Measurements from ENCODE around the gene ONECUT3. TPM values are rescaled to one million over a fixed set of nuclear protein-coding genes. Genes with fewer than 3 reads are reported as not detected.

The ONECUT3 gene
- total and polyA plus RNA-seq, 10 of the 15 experiments (the other 5 are each of a cell fraction or from before 2014, with no cell fraction given): not detected

GRCh38 chr19:1719519-1719918, 33.8 kb upstream of the ONECUT3 start (continued):
- TF ChIP-seq POLR2AphosphoS5 (IDR thresholded peaks at IDR 0.05; ENCODE audit: low read length) (no peak), JUND (IDR thresholded peaks at IDR 0.05; ENCODE audit: low read depth, low read length) (no peak), SMAD1 (IDR thresholded peaks at IDR 0.05; ENCODE audit: low read depth, partially characterized antibody) (no peak), USF2 (IDR thresholded peaks at IDR 0.05; ENCODE audit: borderline replicate concordance, low read depth, low read length) (no peak), MTA3 (IDR thresholded peaks at IDR 0.05; ENCODE audit: borderline replicate concordance, low read length) (no peak), TCF7 (IDR thresholded peaks at IDR 0.05; ENCODE audit: borderline replicate concordance) (no peak), IKZF2 (IDR thresholded peaks at IDR 0.05) (no peak)

GRCh38 chr19:1720237-1720636, 33.1 kb upstream of the ONECUT3 start:
- intact Hi-C loops (cut with micrococcal nuclease; ENCODE audit: unreplicated experiment) (no loop called here), in situ Hi-C loops (cut with MboI) (no loop called here)
- BruUV-seq (replicated peaks): no TSS peak
- ChIA-PET POLR2A (no interaction called here), SMC1A (ENCODE audit: uncharacterized antibody, unreplicated experiment) (no interaction called here), RAD21 (ENCODE audit: unreplicated experiment) (no interaction called here), CTCF (no interaction called here)
- H3K4me3 ChIP-seq: no peak overlapping the region
- H4K20me1 ChIP-seq (ENCODE audit: control insufficient read depth, insufficient read depth): no peaks in the 10 kb centered on the region
- FAIRE-seq: no peak
- no peak for ATAC-seq
- H3K27ac ChIP-seq (ENCODE audit: control insufficient read depth, insufficient read depth): no peak overlapping the region
- H3K79me2 ChIP-seq (ENCODE audit: control insufficient read depth, insufficient read depth, low read length): no peaks in the 10 kb centered on the region
- H3K4me2 ChIP-seq (ENCODE audit: control insufficient read depth, insufficient read depth): no peak overlapping the region
- H3K36me3 ChIP-seq (ENCODE audit: control insufficient read depth in 2 of 2, insufficient read depth in 2 of 2, low read length in 1 of 2): no peaks in the 10 kb centered on the region
- no peaks in the 10 kb centered on the region for H3K4me1 ChIP-seq (ENCODE audit: control insufficient read depth, insufficient read depth, low read length)
- peaks cover 0 to 2% of the 10 kb centered on the region in 2 experiments; a peak in 2 of 4 replicates for H3K27me3 ChIP-seq (replicated peaks in 1 of 2; ENCODE audit: control insufficient read depth in 2 of 2, insufficient read depth in 2 of 2, low read length in 1 of 2)
- H2AFZ ChIP-seq (ENCODE audit: control insufficient read depth, low read depth, low read length): no peak overlapping the region
- H3K9me3 ChIP-seq (replicated peaks; ENCODE audit: control insufficient read depth, insufficient read depth, low read length): no peaks in the 10 kb centered on the region
- no peak overlapping the region for H3K9ac ChIP-seq (ENCODE audit: control insufficient read depth, insufficient read depth, low read length)
- TF ChIP-seq ZNF384 (IDR thresholded peaks at IDR 0.05; ENCODE audit: borderline replicate concordance, low read depth, low read length): no peak
- no peak for TF ChIP-seq SMAD1 (IDR thresholded peaks at IDR 0.05; ENCODE audit: low read depth, partially characterized antibody)
- no peak for TF ChIP-seq KLF5 (IDR thresholded peaks at IDR 0.05; ENCODE audit: partially characterized antibody)
- WGBS (ENCODE audit: insufficient coverage, insufficient replicate concordance, low lambda C conversion rate, missing lambda C conversion rate): 19% methylated on average over 14 of the region's 14 CpGs
- DNase-seq (ENCODE audit: low read depth, low spot score): no peak
